Nephron (organoid): ENCODE data around the gene SLC2A11.
"Not testable (repeated sequence)": the region's sequence is repeated elsewhere in the genome, so short reads cannot be mapped to it uniquely, and the experiment has no call there.

Experiments used
- H3K27ac Mint-ChIP-seq, 3 experiments: 2 replicates each; pipeline ENCODE4 v1.8.0; 2020; ENCODE audit warnings: mixed read lengths in 3 of 3, mild to moderate bottlenecking in 2 of 3, moderate library complexity in 1 of 3
- H3K27me3 Mint-ChIP-seq: 2 replicates; pipeline ENCODE4 v1.8.0; 2021; ENCODE audit warnings: low read depth, mild to moderate bottlenecking, moderate library complexity, mixed read lengths
- H3K36me3 Mint-ChIP-seq: 2 replicates; pipeline ENCODE4 v1.8.0; 2020; ENCODE audit warnings: low read depth, mixed read lengths
- H3K4me1 Mint-ChIP-seq: 2 replicates; pipeline ENCODE4 v1.8.0; 2020; ENCODE audit warnings: mixed read lengths
- H3K4me3 Mint-ChIP-seq, 3 experiments: 2 replicates each; pipeline ENCODE4 v1.8.0; 2020; ENCODE audit warnings: mild to moderate bottlenecking in 3 of 3, mixed read lengths in 3 of 3, moderate library complexity in 2 of 3
- H3K9me3 Mint-ChIP-seq: 2 replicates; pipeline ENCODE4 v1.8.0; 2020; ENCODE audit warnings: mixed read lengths
- TF ChIP-seq, protein P1 (sequence below), 3 experiments: fragments of 200-600 bp; sonication (generic); IDR thresholded peaks; one replicate each; pipeline ENCODE4 v1.5.0; 2021; ENCODE audit warnings: antibody characterized with exemption in 3 of 3; ENCODE audit not compliant: unreplicated experiment in 3 of 3

The SLC2A11 gene

DNA sequence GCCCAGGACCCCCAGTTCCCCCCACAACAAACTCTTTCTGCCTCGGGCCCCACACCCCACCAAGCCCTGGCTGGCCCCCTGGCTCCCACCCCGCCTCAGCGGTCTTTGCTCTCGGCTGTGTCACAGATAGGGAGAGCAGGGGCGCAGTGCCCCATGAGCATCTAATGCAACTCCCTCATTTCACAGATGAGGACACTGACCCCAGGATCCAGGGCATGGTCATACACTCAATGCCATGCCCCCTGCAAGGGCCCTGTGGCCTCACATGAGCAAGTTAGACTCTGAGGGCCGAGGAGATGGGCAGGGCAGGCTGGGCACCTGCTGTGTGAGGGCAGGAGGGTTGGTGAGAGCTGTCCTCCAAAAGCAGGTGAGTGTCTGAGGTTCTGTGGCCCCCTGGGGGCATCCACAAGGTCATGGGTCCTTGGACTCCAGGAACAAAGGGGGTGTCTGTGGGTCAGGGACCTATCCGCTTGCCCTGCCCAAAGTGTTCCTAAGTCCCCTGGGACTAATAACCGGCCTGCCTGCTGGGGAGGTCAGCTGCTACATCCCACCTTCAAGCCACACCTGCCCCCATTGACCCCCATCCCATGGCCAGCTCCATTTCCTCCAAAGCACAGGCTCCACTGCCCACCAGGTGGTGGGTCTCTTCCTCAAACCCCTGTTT, 39.0 kb downstream of the SLC2A11 start:
- peaks cover 38% of the 10 kb centered on the region for H3K36me3 Mint-ChIP-seq
- peaks cover 38% of the 10 kb centered on the region for H3K4me1 Mint-ChIP-seq
- TF ChIP-seq, protein P1, sequence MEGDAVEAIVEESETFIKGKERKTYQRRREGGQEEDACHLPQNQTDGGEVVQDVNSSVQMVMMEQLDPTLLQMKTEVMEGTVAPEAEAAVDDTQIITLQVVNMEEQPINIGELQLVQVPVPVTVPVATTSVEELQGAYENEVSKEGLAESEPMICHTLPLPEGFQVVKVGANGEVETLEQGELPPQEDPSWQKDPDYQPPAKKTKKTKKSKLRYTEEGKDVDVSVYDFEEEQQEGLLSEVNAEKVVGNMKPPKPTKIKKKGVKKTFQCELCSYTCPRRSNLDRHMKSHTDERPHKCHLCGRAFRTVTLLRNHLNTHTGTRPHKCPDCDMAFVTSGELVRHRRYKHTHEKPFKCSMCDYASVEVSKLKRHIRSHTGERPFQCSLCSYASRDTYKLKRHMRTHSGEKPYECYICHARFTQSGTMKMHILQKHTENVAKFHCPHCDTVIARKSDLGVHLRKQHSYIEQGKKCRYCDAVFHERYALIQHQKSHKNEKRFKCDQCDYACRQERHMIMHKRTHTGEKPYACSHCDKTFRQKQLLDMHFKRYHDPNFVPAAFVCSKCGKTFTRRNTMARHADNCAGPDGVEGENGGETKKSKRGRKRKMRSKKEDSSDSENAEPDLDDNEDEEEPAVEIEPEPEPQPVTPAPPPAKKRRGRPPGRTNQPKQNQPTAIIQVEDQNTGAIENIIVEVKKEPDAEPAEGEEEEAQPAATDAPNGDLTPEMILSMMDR (IDR thresholded peaks at IDR 0.05; ENCODE audit: unreplicated experiment in 3 of 3) = no peak
- H3K4me3 Mint-ChIP-seq = peak overlapping the region; percentile 73 to 79 (median 79)
- no peaks in the 10 kb centered on the region for H3K9me3 Mint-ChIP-seq
- H3K27me3 Mint-ChIP-seq = no peaks in the 10 kb centered on the region
- H3K27ac Mint-ChIP-seq = peak overlapping the region in 2 of 3 experiments; percentile 63 to 70

DNA sequence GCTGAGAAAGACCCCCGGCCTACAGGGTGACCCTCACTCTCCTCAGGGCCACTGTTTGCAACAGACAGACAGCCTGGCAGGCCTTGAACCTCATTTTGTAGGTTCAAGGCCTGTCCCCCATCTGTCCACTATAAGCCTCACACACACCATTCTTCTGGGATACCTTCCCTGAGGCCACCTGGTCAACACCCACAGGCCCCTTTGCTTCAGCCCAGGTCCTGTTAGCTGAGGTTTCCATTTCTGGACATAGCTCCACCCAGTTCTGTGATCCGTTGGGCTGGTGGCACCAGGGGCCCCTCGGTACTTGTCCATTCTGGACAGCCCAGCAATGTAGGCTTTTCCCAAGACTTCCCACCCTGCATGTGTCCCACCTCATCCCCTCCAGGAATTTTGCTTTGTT, 39.6 kb downstream of the SLC2A11 start:
- Mint-ChIP-seq H3K27me3 (no peaks in the 10 kb centered on the region), H3K36me3 (peaks cover 38% of the 10 kb centered on the region), H3K27ac (peak overlapping the region in 2 of 3 experiments; percentile 63 to 70), H3K4me3 (peak overlapping the region; percentile 73 to 79 (median 79)), H3K9me3 (no peaks in the 10 kb centered on the region), H3K4me1 (peaks cover 38% of the 10 kb centered on the region)
- TF ChIP-seq, protein P1 (IDR thresholded peaks at IDR 0.05; ENCODE audit: unreplicated experiment in 3 of 3) = no peak

DNA sequence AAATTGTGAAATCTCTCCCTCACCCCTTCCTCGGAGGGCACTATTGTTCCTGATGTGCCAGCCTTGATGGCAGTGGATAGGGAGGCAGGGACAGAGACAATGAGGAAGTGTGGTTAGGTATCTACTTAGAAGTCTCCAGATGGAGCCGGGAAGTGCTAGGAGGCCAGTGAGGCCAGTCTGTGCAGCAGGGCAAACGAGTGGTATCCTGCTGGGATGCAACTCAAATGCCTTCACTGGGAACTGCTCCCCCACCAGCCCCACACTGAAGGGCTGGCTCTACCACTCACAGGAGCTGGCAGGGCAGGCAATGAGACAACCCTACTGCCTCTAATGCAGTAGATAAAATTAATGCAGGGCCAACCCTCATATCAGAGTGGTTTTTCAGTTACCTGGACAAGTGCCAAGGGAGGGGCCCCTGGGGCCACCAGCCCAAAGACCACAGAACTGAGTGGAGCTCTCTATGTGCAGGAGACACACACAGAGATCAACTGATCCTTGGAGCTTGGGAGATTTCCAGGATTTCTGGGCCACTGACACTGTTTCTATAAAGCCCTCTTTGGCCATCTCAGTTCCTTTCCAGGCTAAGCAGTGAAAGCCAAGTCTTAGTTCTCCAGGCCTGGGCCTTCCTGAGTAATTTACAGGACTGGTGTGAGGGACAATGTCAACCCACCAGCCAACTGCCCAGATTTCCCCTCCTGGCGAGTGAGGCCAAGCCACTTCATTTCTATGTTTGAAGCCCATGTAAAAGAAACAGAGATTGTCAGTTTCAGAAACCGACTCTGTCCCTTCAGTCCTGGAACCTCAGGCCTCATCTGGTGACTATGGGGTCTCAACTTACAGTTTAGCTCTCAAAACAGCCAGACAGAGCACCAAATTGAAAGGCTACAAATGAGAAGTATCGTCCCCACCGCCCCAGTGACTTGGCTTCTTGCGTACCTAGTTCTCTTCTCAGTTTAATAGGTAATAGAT, 40.6 kb downstream of the SLC2A11 start:
- no peaks in the 10 kb centered on the region for H3K9me3 Mint-ChIP-seq
- no peaks in the 10 kb centered on the region for H3K27me3 Mint-ChIP-seq
- peaks cover 38% of the 10 kb centered on the region for H3K36me3 Mint-ChIP-seq
- H3K4me3 Mint-ChIP-seq = peak overlapping the region; percentile 11 to 42 (median 20)
- peaks cover 31% of the 10 kb centered on the region for H3K4me1 Mint-ChIP-seq
- H3K27ac Mint-ChIP-seq = peak overlapping the region; percentile 4 to 80 (median 77)
- TF ChIP-seq, protein P1 (IDR thresholded peaks at IDR 0.05; ENCODE audit: unreplicated experiment in 3 of 3) = no peak

DNA sequence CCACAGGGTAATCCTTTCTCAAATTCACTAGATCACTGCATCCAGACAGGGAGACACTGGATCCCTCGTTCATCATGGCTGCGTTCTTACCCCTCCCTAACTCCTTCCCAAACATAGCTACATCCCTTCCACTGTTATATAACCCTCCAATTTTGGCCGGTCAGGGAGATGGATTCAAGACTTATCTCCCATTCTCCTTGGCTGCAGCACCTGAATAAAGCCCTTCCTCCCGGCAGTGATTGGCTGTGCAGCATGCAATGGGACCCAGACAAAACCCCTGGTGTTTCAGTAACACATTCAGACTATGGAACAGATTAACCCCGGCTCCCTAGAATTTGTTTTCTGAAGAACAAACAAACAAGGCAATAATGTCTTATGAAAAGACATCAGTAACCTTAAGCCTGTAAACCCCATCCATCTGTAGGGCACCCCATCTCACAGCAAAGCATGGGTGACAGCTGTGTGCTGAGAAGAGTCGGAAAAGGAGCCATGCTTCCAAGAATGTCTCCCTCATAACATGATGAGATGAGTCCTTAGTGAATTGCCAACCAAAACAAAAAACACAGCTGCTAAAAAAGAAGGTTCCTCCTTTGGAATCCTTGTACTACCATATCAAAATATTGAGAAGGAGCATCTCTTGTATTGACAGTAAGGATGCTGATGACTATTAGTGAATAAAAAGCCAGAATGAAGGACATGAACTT, 41.5 kb downstream of the SLC2A11 start:
- Mint-ChIP-seq H3K36me3 (peaks cover 38% of the 10 kb centered on the region), H3K4me1 (peaks cover 31% of the 10 kb centered on the region), H3K27ac (peak overlapping the region; percentile 4 to 80 (median 77)), H3K27me3 (no peaks in the 10 kb centered on the region), H3K9me3 (no peaks in the 10 kb centered on the region), H3K4me3 (peak overlapping the region; percentile 4 to 42 (median 22))
- TF ChIP-seq, protein P1 (IDR thresholded peaks at IDR 0.05; ENCODE audit: unreplicated experiment in 3 of 3) = no peak

DNA sequence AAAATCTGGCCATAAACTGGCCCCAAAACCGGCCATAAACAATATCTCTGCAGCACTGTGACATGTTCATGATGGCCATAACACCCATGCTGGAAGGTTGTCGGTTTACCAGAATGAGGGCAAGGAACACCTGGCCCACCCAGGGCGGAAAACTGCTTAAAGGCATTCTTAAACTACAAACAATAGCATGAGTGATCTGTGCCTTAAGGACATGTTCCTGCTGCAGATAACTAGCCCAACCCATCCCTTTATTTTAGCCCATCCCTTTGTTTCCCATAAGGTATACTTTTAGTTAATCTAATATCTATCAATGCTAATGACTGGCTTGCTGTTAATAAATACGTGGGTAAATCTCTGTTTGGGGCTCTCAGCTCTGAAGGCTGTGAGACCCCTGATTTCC, 42.6 kb downstream of the SLC2A11 start:
- peak overlapping the region in 1 of 3 experiments; percentile 3 for H3K4me3 Mint-ChIP-seq
- H3K27me3 Mint-ChIP-seq, H3K27ac Mint-ChIP-seq, H3K9me3 Mint-ChIP-seq: not testable (repeated sequence)
- peaks cover 37% of the 10 kb centered on the region for H3K4me1 Mint-ChIP-seq
- H3K36me3 Mint-ChIP-seq = peaks cover 35% of the 10 kb centered on the region

DNA sequence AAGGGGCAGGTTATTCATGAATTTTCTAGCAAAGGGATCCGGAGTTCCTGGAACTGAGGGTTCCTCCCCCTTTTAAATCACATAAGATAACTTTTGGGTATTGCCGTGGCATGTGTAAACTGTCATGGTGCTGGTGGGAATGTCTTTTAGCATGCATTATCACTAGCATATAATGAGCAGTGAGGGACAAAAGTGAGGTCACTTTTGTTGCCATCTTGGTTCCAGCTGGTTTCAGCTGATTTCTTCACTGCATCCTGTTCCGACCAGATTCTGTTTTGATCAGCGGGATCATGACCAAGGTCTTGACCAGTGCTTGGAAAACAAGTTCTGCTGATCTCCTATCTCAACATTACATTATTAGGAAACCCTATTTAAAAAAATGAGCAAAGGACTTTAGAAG, 43.9 kb downstream of the SLC2A11 start:
- Mint-ChIP-seq H3K4me1 (peaks cover 41% of the 10 kb centered on the region), H3K9me3 (no peaks in the 10 kb centered on the region), H3K36me3 (peaks cover 29% of the 10 kb centered on the region), H3K27ac (no peak overlapping the region), H3K27me3 (no peaks in the 10 kb centered on the region), H3K4me3 (no peak overlapping the region)
- TF ChIP-seq, protein P1 (IDR thresholded peaks at IDR 0.05; ENCODE audit: unreplicated experiment in 3 of 3) = no peak
